GM12878 (cell line): ENCODE measurements around the gene SFXN2. TPM values are rescaled to one million over a fixed set of nuclear protein-coding genes. Genes with fewer than 3 reads are reported as not detected.

ENCODE experiments used
- BACH1 ChIP-seq: fragments of 450-650 bp; IDR thresholded peaks from 2 replicates; pipeline ENCODE4 v1.6.1; 2017; ENCODE audit warnings: mild to moderate bottlenecking, borderline replicate concordance
- BCL3 ChIP-seq: IDR thresholded peaks from 2 replicates; pipeline ENCODE4 v1.6.1; 2011; ENCODE audit warnings: borderline replicate concordance, low read depth, mild to moderate bottlenecking, moderate library complexity, low read length; ENCODE audit not compliant: insufficient read depth, poor library complexity, severe bottlenecking
- BMI1 ChIP-seq: fragments of 450-650 bp; IDR thresholded peaks from 2 replicates; pipeline ENCODE4 v1.6.1; 2016; ENCODE audit warnings: mild to moderate bottlenecking, moderate library complexity, borderline replicate concordance
- CBX5 ChIP-seq: sonication (generic); IDR thresholded peaks from 2 replicates; pipeline ENCODE4 v1.6.1; 2016; ENCODE audit warnings: low read depth, moderate library complexity, mild to moderate bottlenecking, inconsistent platforms
- EED ChIP-seq: sonication (generic); IDR thresholded peaks from 2 replicates; pipeline ENCODE4 v1.6.1; 2016; ENCODE audit warnings: antibody characterized with exemption, low read depth
- IKZF2 ChIP-seq, 2 experiments: fragments of 450-650 bp; IDR thresholded peaks; 2 replicates each; pipeline ENCODE4 v1.6.1; 2017; ENCODE audit warnings: mild to moderate bottlenecking in 2 of 2, moderate library complexity in 2 of 2
- JUNB ChIP-seq: IDR thresholded peaks from 2 replicates; pipeline ENCODE4 v1.6.1; 2016; ENCODE audit warnings: antibody characterized with exemption, mild to moderate bottlenecking
- MEF2B ChIP-seq: fragments of 450-650 bp; IDR thresholded peaks from 2 replicates; pipeline ENCODE4 v1.6.1; 2018; ENCODE audit warnings: mild to moderate bottlenecking, moderate library complexity; ENCODE audit not compliant: partially characterized antibody, poor library complexity, severe bottlenecking
- NR2C1 ChIP-seq: fragments of 450-650 bp; IDR thresholded peaks from 2 replicates; pipeline ENCODE4 v1.6.1; 2017; ENCODE audit warnings: antibody characterized with exemption, mild to moderate bottlenecking, moderate library complexity
- PML ChIP-seq: IDR thresholded peaks from 2 replicates; pipeline ENCODE4 v1.6.1; 2012; ENCODE audit warnings: low read length, inconsistent platforms
- SUZ12 ChIP-seq: fragments of 200-600 bp; sonication (generic); IDR thresholded peaks from one replicate; pipeline ENCODE4 v1.6.1; 2018; ENCODE audit warnings: antibody characterized with exemption, mild to moderate bottlenecking; ENCODE audit not compliant: unreplicated experiment
- ZNF217 ChIP-seq: fragments of 450-650 bp; IDR thresholded peaks from 2 replicates; pipeline ENCODE4 v1.6.1; 2017; ENCODE audit warnings: antibody characterized with exemption, mild to moderate bottlenecking
- polyA plus RNA-seq, 11 experiments: library from polyadenylated mRNA; depleted of rRNA in 4 of 11; unstranded in 6 of 11; stranded (reverse) in 5 of 11; fragments of >200 nt; fragmentation: Nextera tagmentation in 4 of 11; fragmentation: Illumina TruSeq in 1 of 11; extraction: Ambion mirVana in 4 of 11; extraction: Trizol in 1 of 11; gene quantifications; 1 replicate in 1 of 11; 2 replicates in 10 of 11; pipeline versions ENCODE4 v1.2.1 to v1.2.3, GENCODE V29; 2011 to 2016; ENCODE audit warnings: inconsistent platforms in 2 of 11, missing spikeins in 2 of 11, low read depth in 1 of 11
- total RNA-seq, 4 experiments: library from RNA; depleted of rRNA in 3 of 4; stranded (reverse); fragments of >200 nt in 3 of 4; fragmentation: Illumina TruSeq in 1 of 4; extraction: Trizol in 1 of 4; gene quantifications; 2 replicates each; pipeline versions ENCODE4 v1.2.1 to v1.2.3, GENCODE V29; 2013 to 2021

SFXN2 gene
- total and polyA plus RNA-seq, 10 of the 15 experiments (the other 5 are each of a cell fraction or from before 2014, with no cell fraction given): 8.8 to 22.5 (median 18.5) TPM

- TF ChIP-seq BCL3 (no peak), IKZF2 (IDR thresholded peaks at IDR 0.05) (0 out of 4 replicates have a peak, but pooled peaks of 1 of the 2 experiments have one; percentile 54), EED (peak; percentile 66), CBX5 (no peak), BMI1 (no peak), ZNF217 (no peak), BACH1 (0 out of 2 replicates have a peak, but pooled peaks have one; percentile 29), NR2C1 (no peak), PML (peak; percentile 82; the same call in 1 of the 2 replicates), SUZ12 (no peak), MEF2B (no peak), JUNB (no peak)
Measured at GRCh38 chr10:102713539-102713813, 960 bp upstream of the SFXN2 start (continued).
